Measurements from ENCODE around the gene MXD1. TPM values are rescaled to one million over a fixed set of nuclear protein-coding genes. Genes with fewer than 3 reads are reported as not detected.

Gene MXD1
- total RNA-seq, 1 experiment from 2014 or later, result 6.5 TPM

GRCh38 chr2:69989009-69989408 is 74.1 kb downstream of the MXD1 start:
- no peaks in the 10 kb centered on the region for H3K27me3 ChIP-seq (ENCODE audit: control insufficient read depth, insufficient read depth, low read length)
- H3K27ac ChIP-seq (ENCODE audit: low read length), result no peak overlapping the region
- H3K36me3 ChIP-seq (ENCODE audit: control insufficient read depth, insufficient read depth, low read length), result no peaks in the 10 kb centered on the region
- BruUV-seq (replicated peaks), result no TSS peak
- no peaks in the 10 kb centered on the region for H3K9me3 ChIP-seq (ENCODE audit: control insufficient read depth, insufficient read depth, low read depth, low read length)
- in situ Hi-C loops (cut with HindIII; ENCODE audit: low pct_unique_long_range_greater_than_20kb, low sequenced_read_pairs) (no loop called here), intact Hi-C loops (cut with micrococcal nuclease; ENCODE audit: unreplicated experiment) (no loop called here)
- CTCF ChIA-PET, result no interaction called here
- no peaks in the 10 kb centered on the region for H3K4me1 ChIP-seq (ENCODE audit: control insufficient read depth, insufficient read depth, low read length)
- no peak for ATAC-seq
- POLR2A ChIA-PET, result no interaction called here
- no peak for DNase-seq (ENCODE audit: low read depth, low spot score)
- H3K4me3 ChIP-seq (ENCODE audit: low read depth in 2 of 2, low read length in 2 of 2), result no peak overlapping the region
- no peak for TF ChIP-seq POLR2AphosphoS5 (IDR thresholded peaks at IDR 0.05; ENCODE audit: low read depth, low read length)
- TF ChIP-seq REST (IDR thresholded peaks at IDR 0.05; ENCODE audit: insufficient read depth in 1 of 2, low read depth in 2 of 2, low read length in 1 of 2), result no peak

- no TSS peak for BruUV-seq (replicated peaks)
- no peak for TF ChIP-seq POLR2AphosphoS5 (IDR thresholded peaks at IDR 0.05; ENCODE audit: low read depth, low read length)
- ATAC-seq (no peak), DNase-seq (ENCODE audit: low read depth, low spot score) (no peak)
- in situ Hi-C loops (cut with HindIII; ENCODE audit: low pct_unique_long_range_greater_than_20kb, low sequenced_read_pairs) (no loop called here), intact Hi-C loops (cut with micrococcal nuclease; ENCODE audit: unreplicated experiment) (no loop called here)
- H3K4me3 ChIP-seq (ENCODE audit: low read depth in 2 of 2, low read length in 2 of 2), result no peak overlapping the region
- POLR2A ChIA-PET, result no interaction called here
- no peak overlapping the region for H3K27ac ChIP-seq (ENCODE audit: low read length)
- H3K9me3 ChIP-seq (ENCODE audit: control insufficient read depth, insufficient read depth, low read depth, low read length), result no peaks in the 10 kb centered on the region
- CTCF ChIA-PET, result no interaction called here
- H3K4me1 ChIP-seq (ENCODE audit: control insufficient read depth, insufficient read depth, low read length), result no peaks in the 10 kb centered on the region
- no peaks in the 10 kb centered on the region for H3K27me3 ChIP-seq (ENCODE audit: control insufficient read depth, insufficient read depth, low read length)
- no peaks in the 10 kb centered on the region for H3K36me3 ChIP-seq (ENCODE audit: control insufficient read depth, insufficient read depth, low read length)
Observed at GRCh38 chr2:69989441-69990105, 74.7 kb downstream of the MXD1 start.

Other genes with a start within 250 kb of the MXD1 start
- 183 TPM for gene ANXA4, start 173.0 kb upstream of the MXD1 start, total RNA-seq (2021; ENCODE audit: unreplicated experiment)
- 13.2 TPM for gene GMCL1, start 85.4 kb upstream of the MXD1 start, total RNA-seq (2021; ENCODE audit: unreplicated experiment)
- 39.7 TPM for gene SNRNP27, start 21.2 kb upstream of the MXD1 start, total RNA-seq (2021; ENCODE audit: unreplicated experiment)
- 0.21 TPM for gene ASPRV1, start 46.5 kb downstream of the MXD1 start, total RNA-seq (2021; ENCODE audit: unreplicated experiment)
- 276 TPM for gene PCBP1, start 172.4 kb downstream of the MXD1 start, total RNA-seq (2021; ENCODE audit: unreplicated experiment)